Activated naive CD8-positive, alpha-beta T cell treated with anti-CD3 and anti-CD28 coated beads for 36 hours (primary cell): ENCODE measurements around the gene ANKRD39. TPM values are rescaled to one million over a fixed set of nuclear protein-coding genes. Genes with fewer than 3 reads are reported as not detected.

Source experiments
- DNase-seq: peaks from one replicate; pipeline ENCODE4 v3.0.0; 2021
- H3K27ac Mint-ChIP-seq: one replicate; pipeline ENCODE4 v1.8.0; 2022; ENCODE audit warnings: mild to moderate bottlenecking, moderate library complexity, mixed read lengths
- H3K27me3 Mint-ChIP-seq: one replicate; pipeline ENCODE4 v1.8.0; 2022; ENCODE audit warnings: mild to moderate bottlenecking, mixed read lengths
- H3K36me3 Mint-ChIP-seq: one replicate; pipeline ENCODE4 v1.8.0; 2021; ENCODE audit warnings: mild to moderate bottlenecking, mixed read lengths
- H3K4me1 Mint-ChIP-seq: one replicate; pipeline ENCODE4 v1.8.0; 2021; ENCODE audit warnings: mixed read lengths
- H3K4me3 Mint-ChIP-seq: one replicate; pipeline ENCODE4 v1.8.0; 2022; ENCODE audit warnings: mild to moderate bottlenecking, moderate library complexity, mixed read lengths
- H3K9me3 Mint-ChIP-seq: one replicate; pipeline ENCODE4 v1.8.0; 2022; ENCODE audit warnings: mixed read lengths
- total RNA-seq, 2 experiments: library from RNA; stranded (reverse); gene quantifications; one replicate each; pipeline ENCODE4 v1.2.3, GENCODE V29; 2021

Gene ANKRD39
- total RNA-seq, 2 experiments from 2014 or later: 22.7 to 25.2 TPM

- H3K36me3 Mint-ChIP-seq: peaks cover 9% of the 10 kb centered on the region
- peak overlapping the region; percentile 89 for H3K27ac Mint-ChIP-seq
- H3K4me3 Mint-ChIP-seq: peak overlapping the region; percentile 88
- peak; percentile 25 for DNase-seq
- H3K4me1 Mint-ChIP-seq: peaks cover 28% of the 10 kb centered on the region
- no peaks in the 10 kb centered on the region for H3K27me3 Mint-ChIP-seq
- H3K9me3 Mint-ChIP-seq: no peaks in the 10 kb centered on the region
Measured at GRCh38 chr2:96856776-96857666, 795 bp downstream of the ANKRD39 start.

- Mint-ChIP-seq H3K27ac (no peak overlapping the region), H3K4me3 (no peak overlapping the region), H3K36me3 (peaks cover 10% of the 10 kb centered on the region), H3K4me1 (peaks cover 10% of the 10 kb centered on the region), H3K9me3 (no peaks in the 10 kb centered on the region), H3K27me3 (no peaks in the 10 kb centered on the region)
- no peak for DNase-seq
Measured at GRCh38 chr2:96853321-96853720, 4.5 kb downstream of the ANKRD39 start.

GRCh38 chr2:96852667-96853066 lies 5.1 kb downstream of the ANKRD39 start:
- Mint-ChIP-seq H3K4me1 (peaks cover 10% of the 10 kb centered on the region), H3K36me3 (peaks cover 10% of the 10 kb centered on the region), H3K9me3 (no peaks in the 10 kb centered on the region), H3K27ac (no peak overlapping the region), H3K4me3 (no peak overlapping the region), H3K27me3 (no peaks in the 10 kb centered on the region)
- no peak for DNase-seq

- Mint-ChIP-seq H3K4me3 (no peak overlapping the region), H3K27ac (no peak overlapping the region), H3K4me1 (no peaks in the 10 kb centered on the region), H3K27me3 (no peaks in the 10 kb centered on the region), H3K36me3 (peaks cover 9% of the 10 kb centered on the region), H3K9me3 (no peaks in the 10 kb centered on the region)
- DNase-seq: no peak
Measured at GRCh38 chr2:96848264-96848663, 9.6 kb downstream of the ANKRD39 start.

GRCh38 chr2:96847586-96847985 lies 10.2 kb downstream of the ANKRD39 start:
- no peaks in the 10 kb centered on the region for H3K9me3 Mint-ChIP-seq
- H3K4me3 Mint-ChIP-seq: no peak overlapping the region
- DNase-seq: no peak

GRCh38 chr2:96846825-96847224 lies 11.0 kb downstream of the ANKRD39 start:
- DNase-seq: no peak
- Mint-ChIP-seq H3K4me3 (no peak overlapping the region), H3K27me3 (no peaks in the 10 kb centered on the region), H3K4me1 (no peaks in the 10 kb centered on the region), H3K27ac (no peak overlapping the region), H3K36me3 (peaks cover 4% of the 10 kb centered on the region), H3K9me3 (no peaks in the 10 kb centered on the region)

More at GRCh38 chr2:96847586-96847985, 10.2 kb downstream of the ANKRD39 start:
- H3K27ac Mint-ChIP-seq: no peak overlapping the region
- peaks cover 7% of the 10 kb centered on the region for H3K36me3 Mint-ChIP-seq
- no peaks in the 10 kb centered on the region for H3K27me3 Mint-ChIP-seq
- H3K4me1 Mint-ChIP-seq: no peaks in the 10 kb centered on the region

GRCh38 chr2:96844405-96844808 lies 13.4 kb downstream of the ANKRD39 start:
- H3K4me1 Mint-ChIP-seq: peaks cover 4% of the 10 kb centered on the region
- H3K27ac Mint-ChIP-seq: no peak overlapping the region
- no peaks in the 10 kb centered on the region for H3K36me3 Mint-ChIP-seq
- no peak for DNase-seq
- no peaks in the 10 kb centered on the region for H3K27me3 Mint-ChIP-seq
- H3K4me3 Mint-ChIP-seq: no peak overlapping the region
- no peaks in the 10 kb centered on the region for H3K9me3 Mint-ChIP-seq

GRCh38 chr2:96843538-96844268 lies 14.1 kb downstream of the ANKRD39 start, which contains the start of gene ANKRD23:
TSS of gene ANKRD23 (minus strand) at chr2:96844021. CDS start at chr2:96843992, 29 bp downstream.
- Mint-ChIP-seq H3K4me1 (peaks cover 6% of the 10 kb centered on the region), H3K27me3 (no peaks in the 10 kb centered on the region), H3K36me3 (no peaks in the 10 kb centered on the region), H3K9me3 (no peaks in the 10 kb centered on the region), H3K27ac (no peak within 1 kb of the TSS), H3K4me3 (no peak within 1 kb of the TSS)
- DNase-seq: no peak

- no peaks in the 10 kb centered on the region for H3K9me3 Mint-ChIP-seq
- no peaks in the 10 kb centered on the region for H3K27me3 Mint-ChIP-seq
- H3K4me1 Mint-ChIP-seq: peaks cover 9% of the 10 kb centered on the region
- no peak overlapping the region for H3K4me3 Mint-ChIP-seq
- no peaks in the 10 kb centered on the region for H3K36me3 Mint-ChIP-seq
- H3K27ac Mint-ChIP-seq: peak overlapping the region; percentile 0
- DNase-seq: no peak
Measured at GRCh38 chr2:96842600-96842999, 15.2 kb downstream of the ANKRD39 start.

- Mint-ChIP-seq H3K4me3 (no peak overlapping the region), H3K4me1 (peaks cover 9% of the 10 kb centered on the region), H3K27me3 (no peaks in the 10 kb centered on the region), H3K27ac (peak overlapping the region; percentile 0), H3K9me3 (no peaks in the 10 kb centered on the region), H3K36me3 (no peaks in the 10 kb centered on the region)
- DNase-seq: no peak
Measured at GRCh38 chr2:96841701-96842495, 15.9 kb downstream of the ANKRD39 start.

- Mint-ChIP-seq H3K36me3 (no peaks in the 10 kb centered on the region), H3K4me3 (peak overlapping the region; percentile 25), H3K4me1 (peaks cover 9% of the 10 kb centered on the region), H3K9me3 (no peaks in the 10 kb centered on the region), H3K27ac (peak overlapping the region; percentile 34), H3K27me3 (no peaks in the 10 kb centered on the region)
- DNase-seq: no peak
Measured at GRCh38 chr2:96839875-96840850, 17.7 kb downstream of the ANKRD39 start.

GRCh38 chr2:96839293-96839874 lies 18.4 kb downstream of the ANKRD39 start:
- peak; percentile 77 for DNase-seq
- no peaks in the 10 kb centered on the region for H3K9me3 Mint-ChIP-seq
- peak overlapping the region; percentile 68 for H3K27ac Mint-ChIP-seq
- H3K4me3 Mint-ChIP-seq: peak overlapping the region; percentile 25
- peaks cover 9% of the 10 kb centered on the region for H3K4me1 Mint-ChIP-seq
- no peaks in the 10 kb centered on the region for H3K27me3 Mint-ChIP-seq
- H3K36me3 Mint-ChIP-seq: no peaks in the 10 kb centered on the region

- Mint-ChIP-seq H3K27ac (peak overlapping the region; percentile 68), H3K27me3 (no peaks in the 10 kb centered on the region), H3K4me3 (no peak overlapping the region), H3K4me1 (peaks cover 9% of the 10 kb centered on the region), H3K9me3 (no peaks in the 10 kb centered on the region), H3K36me3 (no peaks in the 10 kb centered on the region)
- no peak for DNase-seq
Measured at GRCh38 chr2:96838345-96839292, 19.2 kb downstream of the ANKRD39 start.
